Skeletal muscle satellite cell (primary cell): ENCODE measurements around the gene GALM.
"Not testable (repeated sequence)": the region's sequence is repeated elsewhere in the genome, so short reads cannot be mapped to it uniquely, and the experiment has no call there.

ENCODE experiments used
- H3K27me3 ChIP-seq: 2 replicates; pipeline ENCODE4 v1.7.0; 2013; ENCODE audit warnings: low read length; ENCODE audit not compliant: control insufficient read depth, insufficient read depth
- H3K36me3 ChIP-seq: 2 replicates; pipeline ENCODE4 v1.7.0; 2013; ENCODE audit warnings: mild to moderate bottlenecking, control low read depth, low read length; ENCODE audit not compliant: insufficient read depth
- H3K4me1 ChIP-seq: 2 replicates; pipeline ENCODE4 v1.7.0; 2013; ENCODE audit warnings: low read length; ENCODE audit not compliant: control insufficient read depth, insufficient read depth
- H3K4me2 ChIP-seq: 2 replicates; pipeline ENCODE4 v1.7.0; 2013; ENCODE audit warnings: mild to moderate bottlenecking, low read length
- H3K4me3 ChIP-seq: 2 replicates; pipeline ENCODE4 v1.7.0; 2013; ENCODE audit warnings: low read length
- H3K9ac ChIP-seq: 2 replicates; pipeline ENCODE4 v1.7.0; 2013; ENCODE audit warnings: mild to moderate bottlenecking, low read depth, low read length, moderate library complexity
- H3K9me3 ChIP-seq: replicated peaks from 2 replicates; pipeline ENCODE4 v1.7.0; 2013; ENCODE audit warnings: mild to moderate bottlenecking, control low read depth, low read length

Gene GALM

GRCh38 chr2:38748943-38749804, 83.3 kb downstream of the GALM start:
- Histone ChIP-seq H3K36me3 (peaks cover 59% of the 10 kb centered on the region), H3K9ac (peak overlapping the region; percentile 95), H3K4me3 (peak overlapping the region; percentile 98), H3K4me1 (peaks cover 37% of the 10 kb centered on the region), H3K27me3 (no peaks in the 10 kb centered on the region), H3K4me2 (peak overlapping the region; percentile 96), H3K9me3 (no peaks in the 10 kb centered on the region)

- Histone ChIP-seq H3K36me3 (peaks cover 49% of the 10 kb centered on the region), H3K9ac (peak overlapping the region; percentile 95), H3K9me3 (no peaks in the 10 kb centered on the region), H3K27me3 (no peaks in the 10 kb centered on the region), H3K4me2 (peak overlapping the region; percentile 96), H3K4me3 (peak overlapping the region; percentile 98), H3K4me1 (peaks cover 37% of the 10 kb centered on the region)
These were observed 84.3 kb downstream of the GALM start for GRCh38 chr2:38750011-38750890.

GRCh38 chr2:38750891-38751595, 85.1 kb downstream of the GALM start, which contains the start of gene SRSF7:
TSS of gene SRSF7 (minus strand) at chr2:38751361. CDS start at chr2:38751256, 105 bp downstream.
- Histone ChIP-seq H3K9ac (peak within 1 kb of the TSS; percentile 95), H3K27me3 (no peaks in the 10 kb centered on the region), H3K4me2 (peak within 1 kb of the TSS; percentile 96), H3K4me3 (peak within 1 kb of the TSS; percentile 98), H3K36me3 (peaks cover 41% of the 10 kb centered on the region), H3K4me1 (peaks cover 34% of the 10 kb centered on the region), H3K9me3 (no peaks in the 10 kb centered on the region)

GRCh38 chr2:38751596-38752410, 85.9 kb downstream of the GALM start:
- Histone ChIP-seq H3K9me3 (no peaks in the 10 kb centered on the region), H3K4me2 (peak overlapping the region; percentile 80), H3K27me3 (no peaks in the 10 kb centered on the region), H3K9ac (peak overlapping the region; percentile 95), H3K36me3 (peaks cover 33% of the 10 kb centered on the region), H3K4me3 (peak overlapping the region; percentile 98), H3K4me1 (peaks cover 30% of the 10 kb centered on the region)

- no peaks in the 10 kb centered on the region for H3K27me3 ChIP-seq
- peaks cover 11% of the 10 kb centered on the region for H3K36me3 ChIP-seq
- peak overlapping the region; percentile 71 for H3K4me2 ChIP-seq
- peak overlapping the region; percentile 52 for H3K9ac ChIP-seq
- peaks cover 9% of the 10 kb centered on the region for H3K4me1 ChIP-seq
- no peak overlapping the region for H3K4me3 ChIP-seq
- no peaks in the 10 kb centered on the region for H3K9me3 ChIP-seq
These were observed 88.1 kb downstream of the GALM start for GRCh38 chr2:38754049-38754448.

GRCh38 chr2:38754506-38754905, 88.6 kb downstream of the GALM start:
- no peaks in the 10 kb centered on the region for H3K9me3 ChIP-seq
- H3K27me3 ChIP-seq = no peaks in the 10 kb centered on the region
- peaks cover 5% of the 10 kb centered on the region for H3K4me1 ChIP-seq
- peak overlapping the region; percentile 71 for H3K4me2 ChIP-seq
- H3K9ac ChIP-seq = peak overlapping the region; percentile 52
- H3K36me3 ChIP-seq = peaks cover 6% of the 10 kb centered on the region
- H3K4me3 ChIP-seq = no peak overlapping the region

GRCh38 chr2:38755891-38756290, 90.0 kb downstream of the GALM start:
- not testable (repeated sequence) for H3K36me3 ChIP-seq, H3K4me3 ChIP-seq, H3K27me3 ChIP-seq, H3K9ac ChIP-seq, H3K9me3 ChIP-seq, H3K4me2 ChIP-seq, H3K4me1 ChIP-seq

GRCh38 chr2:38763228-38763627, 97.3 kb downstream of the GALM start:
- H3K27me3 ChIP-seq = no peaks in the 10 kb centered on the region
- peaks cover 5% of the 10 kb centered on the region for H3K4me1 ChIP-seq
- H3K36me3 ChIP-seq = no peaks in the 10 kb centered on the region
- no peak overlapping the region for H3K9ac ChIP-seq
- no peaks in the 10 kb centered on the region for H3K9me3 ChIP-seq
- H3K4me2 ChIP-seq = no peak overlapping the region
- no peak overlapping the region for H3K4me3 ChIP-seq

- Histone ChIP-seq H3K9me3 (no peaks in the 10 kb centered on the region), H3K9ac (no peak overlapping the region), H3K4me3 (no peak overlapping the region), H3K27me3 (no peaks in the 10 kb centered on the region), H3K4me2 (no peak overlapping the region), H3K36me3 (no peaks in the 10 kb centered on the region), H3K4me1 (peaks cover 5% of the 10 kb centered on the region)
These were observed 97.8 kb downstream of the GALM start for GRCh38 chr2:38763728-38764127.

GRCh38 chr2:38765149-38765548, 99.2 kb downstream of the GALM start:
- Histone ChIP-seq H3K9me3 (no peaks in the 10 kb centered on the region), H3K9ac (no peak overlapping the region), H3K27me3 (no peaks in the 10 kb centered on the region), H3K4me3 (no peak overlapping the region), H3K4me2 (no peak overlapping the region), H3K4me1 (peaks cover 5% of the 10 kb centered on the region), H3K36me3 (no peaks in the 10 kb centered on the region)
